Ovary (tissue), 3 donors: ENCODE data around the gene TMEM184C.

Experiments
- POLR2A ChIP-seq: fragments of 450-650 bp; IDR thresholded peaks from one replicate; pipeline ENCODE4 v1.6.1; 2017; ENCODE audit warnings: antibody characterized with exemption, mild to moderate bottlenecking, moderate library complexity
- TF ChIP-seq, protein P1 (sequence below), 3 donors: fragments of 450-650 bp in 2 of 3; fragments of 200-600 bp in 1 of 3; IDR thresholded peaks; one replicate each; pipeline versions ENCODE4 v1.5.1 to v1.8.0; 2016 to 2022; ENCODE audit warnings: antibody characterized with exemption in 3 of 3, mild to moderate bottlenecking in 1 of 3
- donor health status: DM: no; HTN: no; CAD: no.

DNA sequence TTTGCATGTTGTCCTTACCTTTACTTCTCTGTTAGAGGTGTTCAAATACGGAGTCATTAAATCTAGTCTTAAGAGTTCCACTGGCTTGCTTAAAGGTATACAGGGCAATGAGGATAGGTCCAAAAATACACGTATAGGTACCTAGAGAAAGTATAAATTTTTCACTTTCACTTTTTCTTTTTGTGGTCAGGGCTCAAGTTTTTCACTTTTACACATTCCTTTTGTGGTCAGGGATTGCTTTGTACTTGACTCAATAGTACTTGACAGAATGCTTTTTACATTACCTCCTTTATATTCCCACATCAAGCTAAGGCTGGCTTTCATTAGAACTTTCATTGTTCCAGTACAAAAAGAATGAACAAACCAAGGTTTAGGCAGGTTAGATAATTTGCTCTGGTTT, 21.7 kb downstream of the TMEM184C start:
- TF ChIP-seq POLR2A = no peak
- TF ChIP-seq, protein P1, sequence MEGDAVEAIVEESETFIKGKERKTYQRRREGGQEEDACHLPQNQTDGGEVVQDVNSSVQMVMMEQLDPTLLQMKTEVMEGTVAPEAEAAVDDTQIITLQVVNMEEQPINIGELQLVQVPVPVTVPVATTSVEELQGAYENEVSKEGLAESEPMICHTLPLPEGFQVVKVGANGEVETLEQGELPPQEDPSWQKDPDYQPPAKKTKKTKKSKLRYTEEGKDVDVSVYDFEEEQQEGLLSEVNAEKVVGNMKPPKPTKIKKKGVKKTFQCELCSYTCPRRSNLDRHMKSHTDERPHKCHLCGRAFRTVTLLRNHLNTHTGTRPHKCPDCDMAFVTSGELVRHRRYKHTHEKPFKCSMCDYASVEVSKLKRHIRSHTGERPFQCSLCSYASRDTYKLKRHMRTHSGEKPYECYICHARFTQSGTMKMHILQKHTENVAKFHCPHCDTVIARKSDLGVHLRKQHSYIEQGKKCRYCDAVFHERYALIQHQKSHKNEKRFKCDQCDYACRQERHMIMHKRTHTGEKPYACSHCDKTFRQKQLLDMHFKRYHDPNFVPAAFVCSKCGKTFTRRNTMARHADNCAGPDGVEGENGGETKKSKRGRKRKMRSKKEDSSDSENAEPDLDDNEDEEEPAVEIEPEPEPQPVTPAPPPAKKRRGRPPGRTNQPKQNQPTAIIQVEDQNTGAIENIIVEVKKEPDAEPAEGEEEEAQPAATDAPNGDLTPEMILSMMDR (IDR thresholded peaks at IDR 0.05) = no peak
